Measurements from ENCODE around the gene MAST2. TPM values are rescaled to one million over a fixed set of nuclear protein-coding genes. Genes with fewer than 3 reads are reported as not detected.

The MAST2 gene
- total RNA-seq, 1 experiment from 2014 or later: 77.0 TPM

GRCh38 chr1:46043458-46044017, 240.1 kb downstream of the MAST2 start:
- H3K4me3 ChIP-seq (ENCODE audit: low read depth in 2 of 2, low read length in 2 of 2): no peak overlapping the region
- ATAC-seq (no peak), DNase-seq (ENCODE audit: low read depth, low spot score) (no peak)
- intact Hi-C loops (cut with micrococcal nuclease; ENCODE audit: unreplicated experiment): no loop called here
- ChIA-PET CTCF (no interaction called here), POLR2A (interaction anchor here (0.5 kb wide), 1 partner anchor 495 kb away, joined by 3 read pairs; no protein-coding TSS in a partner anchor)
- no TSS peak for BruUV-seq (replicated peaks)
- H3K27ac ChIP-seq (ENCODE audit: low read length): no peak overlapping the region
- TF ChIP-seq CTCF (IDR thresholded peaks at IDR 0.05) (no peak), POLR2AphosphoS5 (IDR thresholded peaks at IDR 0.05; ENCODE audit: low read depth, low read length) (no peak), SIN3A (IDR thresholded peaks at IDR 0.05; ENCODE audit: borderline replicate concordance, insufficient read depth, low read depth, low read length) (no peak), TCF7L2 (IDR thresholded peaks at IDR 0.05; ENCODE audit: low read depth, low read length) (no peak)
- H3K9me3 ChIP-seq (ENCODE audit: control insufficient read depth, insufficient read depth, low read depth, low read length): no peaks in the 10 kb centered on the region
- H3K27me3 ChIP-seq (ENCODE audit: control insufficient read depth, insufficient read depth, low read length): no peaks in the 10 kb centered on the region
- 0 out of 2 replicates have a peak, but pooled peaks cover 3% of the 10 kb centered on the region for H3K4me1 ChIP-seq (ENCODE audit: control insufficient read depth, insufficient read depth, low read length)
- in situ Hi-C loops (cut with HindIII; ENCODE audit: low pct_unique_long_range_greater_than_20kb, low sequenced_read_pairs): no loop called here
- no peaks in the 10 kb centered on the region for H3K36me3 ChIP-seq (ENCODE audit: control insufficient read depth, insufficient read depth, low read length)

GRCh38 chr1:46044116-46044515, 240.7 kb downstream of the MAST2 start:
- Histone ChIP-seq H3K4me3 (ENCODE audit: low read depth in 2 of 2, low read length in 2 of 2) (no peak overlapping the region), H3K27me3 (ENCODE audit: control insufficient read depth, insufficient read depth, low read length) (no peaks in the 10 kb centered on the region), H3K4me1 (ENCODE audit: control insufficient read depth, insufficient read depth, low read length) (0 out of 2 replicates have a peak, but pooled peaks cover 3% of the 10 kb centered on the region), H3K9me3 (ENCODE audit: control insufficient read depth, insufficient read depth, low read depth, low read length) (no peaks in the 10 kb centered on the region), H3K27ac (ENCODE audit: low read length) (no peak overlapping the region), H3K36me3 (ENCODE audit: control insufficient read depth, insufficient read depth, low read length) (no peaks in the 10 kb centered on the region)
- no TSS peak for BruUV-seq (replicated peaks)
- no peak for DNase-seq (ENCODE audit: low read depth, low spot score)
- CTCF ChIA-PET: no interaction called here
- TF ChIP-seq POLR2AphosphoS5 (IDR thresholded peaks at IDR 0.05; ENCODE audit: low read depth, low read length) (no peak), SIN3A (IDR thresholded peaks at IDR 0.05; ENCODE audit: borderline replicate concordance, insufficient read depth, low read depth, low read length) (no peak), CTCF (IDR thresholded peaks at IDR 0.05) (no peak), REST (IDR thresholded peaks at IDR 0.05; ENCODE audit: insufficient read depth in 1 of 2, low read depth in 2 of 2, low read length in 1 of 2) (no peak), TCF7L2 (IDR thresholded peaks at IDR 0.05; ENCODE audit: low read depth, low read length) (no peak)
- ATAC-seq: no peak
- in situ Hi-C loops (cut with HindIII; ENCODE audit: low pct_unique_long_range_greater_than_20kb, low sequenced_read_pairs): no loop called here
- intact Hi-C loops (cut with micrococcal nuclease; ENCODE audit: unreplicated experiment): no loop called here
- POLR2A ChIA-PET: interaction anchor here (0.5 kb wide), 1 partner anchor 496 kb away, joined by 3 read pairs; no protein-coding TSS in a partner anchor
